Glutamatergic neuron (in vitro differentiated cells): ENCODE results near the gene LEKR1. TPM values are rescaled to one million over a fixed set of nuclear protein-coding genes. Genes with fewer than 3 reads are reported as not detected.

Source experiments
- DNase-seq: peaks from one replicate; pipeline ENCODE4 v3.0.0; 2022
- H3K27ac Mint-ChIP-seq: one replicate; pipeline ENCODE4 v1.8.0; 2020; ENCODE audit warnings: mild to moderate bottlenecking, mixed read lengths, inconsistent platforms; ENCODE audit not compliant: unreplicated experiment
- H3K27me3 Mint-ChIP-seq: one replicate; pipeline ENCODE4 v1.8.0; 2020; ENCODE audit warnings: mild to moderate bottlenecking, moderate library complexity, mixed read lengths, inconsistent platforms; ENCODE audit not compliant: unreplicated experiment
- H3K36me3 Mint-ChIP-seq: one replicate; pipeline ENCODE4 v1.8.0; 2020; ENCODE audit warnings: mild to moderate bottlenecking, mixed read lengths, inconsistent platforms; ENCODE audit not compliant: unreplicated experiment
- H3K4me1 Mint-ChIP-seq: one replicate; pipeline ENCODE4 v1.8.0; 2020; ENCODE audit warnings: mild to moderate bottlenecking, low read depth, mixed read lengths, inconsistent platforms; ENCODE audit not compliant: unreplicated experiment
- H3K4me3 Mint-ChIP-seq: one replicate; pipeline ENCODE4 v1.8.0; 2020; ENCODE audit warnings: mild to moderate bottlenecking, mixed read lengths, inconsistent platforms; ENCODE audit not compliant: unreplicated experiment
- H3K9me3 Mint-ChIP-seq: one replicate; pipeline ENCODE4 v1.8.0; 2020; ENCODE audit warnings: mild to moderate bottlenecking, moderate library complexity, mixed read lengths, inconsistent platforms; ENCODE audit not compliant: unreplicated experiment
- total RNA-seq: library from RNA; stranded (reverse); fragmentation: NEBNext Ultra II Directional; extraction: Animal tissue kit (Norgen Biotek cat#: 25700); gene quantifications from one replicate; pipeline ENCODE4 v1.2.1, GENCODE V29; 2021; ENCODE audit not compliant: unreplicated experiment
- TF ChIP-seq, protein P1 (sequence below): fragments of 200-600 bp; sonication (generic); IDR thresholded peaks from one replicate; pipeline ENCODE4 v1.5.0; 2021; ENCODE audit not compliant: partially characterized antibody, unreplicated experiment

LEKR1 gene
- total RNA-seq, 1 donor from 2014 or later: 0.56 TPM

DNA sequence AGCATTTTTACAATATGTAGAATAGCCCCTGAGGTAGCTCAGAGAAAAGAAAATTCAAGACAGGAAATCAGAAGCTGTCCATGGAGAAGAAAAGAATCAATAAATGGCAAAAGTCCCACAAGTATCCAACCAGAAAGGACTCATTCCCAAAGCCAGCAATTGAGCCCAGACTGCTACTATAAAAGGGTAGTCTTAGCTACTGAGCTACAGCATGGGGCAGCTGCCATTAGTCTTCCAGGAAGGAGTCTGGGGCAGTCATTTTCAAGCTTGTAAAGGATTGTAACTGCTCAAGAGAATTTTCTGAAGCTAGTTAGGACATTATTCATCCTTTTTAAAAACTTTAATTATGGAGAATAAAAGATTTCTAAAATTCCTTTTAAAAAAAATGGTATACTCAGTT is 10.5 kb downstream of the LEKR1 start:
- no peak for DNase-seq
- TF ChIP-seq, protein P1, sequence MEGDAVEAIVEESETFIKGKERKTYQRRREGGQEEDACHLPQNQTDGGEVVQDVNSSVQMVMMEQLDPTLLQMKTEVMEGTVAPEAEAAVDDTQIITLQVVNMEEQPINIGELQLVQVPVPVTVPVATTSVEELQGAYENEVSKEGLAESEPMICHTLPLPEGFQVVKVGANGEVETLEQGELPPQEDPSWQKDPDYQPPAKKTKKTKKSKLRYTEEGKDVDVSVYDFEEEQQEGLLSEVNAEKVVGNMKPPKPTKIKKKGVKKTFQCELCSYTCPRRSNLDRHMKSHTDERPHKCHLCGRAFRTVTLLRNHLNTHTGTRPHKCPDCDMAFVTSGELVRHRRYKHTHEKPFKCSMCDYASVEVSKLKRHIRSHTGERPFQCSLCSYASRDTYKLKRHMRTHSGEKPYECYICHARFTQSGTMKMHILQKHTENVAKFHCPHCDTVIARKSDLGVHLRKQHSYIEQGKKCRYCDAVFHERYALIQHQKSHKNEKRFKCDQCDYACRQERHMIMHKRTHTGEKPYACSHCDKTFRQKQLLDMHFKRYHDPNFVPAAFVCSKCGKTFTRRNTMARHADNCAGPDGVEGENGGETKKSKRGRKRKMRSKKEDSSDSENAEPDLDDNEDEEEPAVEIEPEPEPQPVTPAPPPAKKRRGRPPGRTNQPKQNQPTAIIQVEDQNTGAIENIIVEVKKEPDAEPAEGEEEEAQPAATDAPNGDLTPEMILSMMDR: no peak
- no peak overlapping the region for H3K4me3 Mint-ChIP-seq
- H3K9me3 Mint-ChIP-seq: no peaks in the 10 kb centered on the region
- H3K27me3 Mint-ChIP-seq: peaks cover 2% of the 10 kb centered on the region
- H3K4me1 Mint-ChIP-seq: no peaks in the 10 kb centered on the region
- H3K27ac Mint-ChIP-seq: no peak overlapping the region
- no peaks in the 10 kb centered on the region for H3K36me3 Mint-ChIP-seq

DNA sequence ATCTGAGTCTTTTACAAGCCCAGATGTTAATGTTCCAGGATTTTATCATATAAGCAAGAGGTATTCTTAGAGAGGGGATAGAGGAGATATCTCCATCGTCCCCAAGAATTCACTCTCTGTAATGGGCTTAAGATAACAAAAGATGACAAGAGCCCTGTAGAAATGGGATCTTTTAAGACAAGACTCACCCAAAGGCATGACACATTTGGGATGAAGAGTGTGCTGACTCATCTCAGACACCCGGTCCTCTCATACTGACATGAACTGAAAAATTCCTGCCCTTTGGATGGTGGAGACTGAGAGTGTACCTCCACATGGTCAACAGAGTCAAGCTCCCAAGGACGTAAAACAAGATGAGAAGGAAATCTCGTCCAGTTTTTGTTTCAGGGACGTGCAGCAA is 11.0 kb downstream of the LEKR1 start:
- H3K9me3 Mint-ChIP-seq: no peaks in the 10 kb centered on the region
- TF ChIP-seq, protein P1: no peak
- H3K27ac Mint-ChIP-seq: no peak overlapping the region

DNA sequence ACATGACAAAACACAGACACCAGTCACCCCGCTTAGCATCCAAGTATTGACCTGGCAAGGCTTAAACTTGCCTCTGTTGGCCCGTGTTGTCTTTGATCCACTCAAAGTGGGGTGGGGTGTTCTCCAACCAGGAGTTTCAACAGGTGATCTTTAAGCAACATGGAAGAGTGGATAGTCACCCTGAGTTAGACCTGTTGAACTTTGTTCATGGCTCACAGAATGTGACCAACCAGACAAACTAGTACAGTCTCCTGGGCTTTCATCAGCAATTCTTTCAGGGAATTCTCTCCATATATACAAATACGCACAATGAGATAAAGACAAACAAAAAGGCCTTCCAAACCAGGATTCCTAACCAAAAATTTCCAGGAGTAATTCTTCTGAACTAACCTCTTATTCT is 11.9 kb downstream of the LEKR1 start:
- H3K27me3 Mint-ChIP-seq: peaks cover 2% of the 10 kb centered on the region
- H3K9me3 Mint-ChIP-seq: peaks cover 1% of the 10 kb centered on the region
- no peaks in the 10 kb centered on the region for H3K36me3 Mint-ChIP-seq
- H3K4me1 Mint-ChIP-seq: peaks cover 5% of the 10 kb centered on the region
- TF ChIP-seq, protein P1: no peak
- no peak overlapping the region for H3K27ac Mint-ChIP-seq
- no peak for DNase-seq
- no peak overlapping the region for H3K4me3 Mint-ChIP-seq

More for the DNA sequence above, 11.0 kb downstream of the LEKR1 start:
- Mint-ChIP-seq H3K27me3 (peaks cover 2% of the 10 kb centered on the region), H3K36me3 (no peaks in the 10 kb centered on the region), H3K4me3 (no peak overlapping the region), H3K4me1 (no peaks in the 10 kb centered on the region)
- DNase-seq: no peak

GRCh38 chr3:156840826-156841689 is 14.9 kb downstream of the LEKR1 start:
- TF ChIP-seq, protein P1: no peak
- peaks cover 6% of the 10 kb centered on the region for H3K4me1 Mint-ChIP-seq
- no peaks in the 10 kb centered on the region for H3K36me3 Mint-ChIP-seq
- no peak overlapping the region for H3K27ac Mint-ChIP-seq
- DNase-seq: no peak
- peaks cover 2% of the 10 kb centered on the region for H3K27me3 Mint-ChIP-seq
- H3K4me3 Mint-ChIP-seq: no peak overlapping the region
- H3K9me3 Mint-ChIP-seq: peaks cover 1% of the 10 kb centered on the region
